Stimulated activated CD4-positive, alpha-beta T cell treated with anti-CD3 and anti-CD28 coated beads, Interleukin-1b, Interleukin-23, amount 100 ng/mL, for 1 hour (primary cell): ENCODE measurements around the gene CRB3.
"Not testable (repeated sequence)": the region's sequence is repeated elsewhere in the genome, so short reads cannot be mapped to it uniquely, and the experiment has no call there.

Source experiments
- DNase-seq, 2 donors: peaks; one replicate each; pipeline ENCODE4 v3.0.0-alpha.2; 2020; ENCODE audit warnings: low read depth in 2 of 2

Gene CRB3, protein sequence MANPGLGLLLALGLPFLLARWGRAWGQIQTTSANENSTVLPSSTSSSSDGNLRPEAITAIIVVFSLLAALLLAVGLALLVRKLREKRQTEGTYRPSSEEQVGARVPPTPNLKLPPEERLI

GRCh38 chr19:6464070-6464873 lies at the start of gene CRB3:
Gene CRB3 (plus strand): TSS chr19:6464271. CDS start chr19:6464702, 431 bp downstream.
- DNase-seq = no peak

DNA sequence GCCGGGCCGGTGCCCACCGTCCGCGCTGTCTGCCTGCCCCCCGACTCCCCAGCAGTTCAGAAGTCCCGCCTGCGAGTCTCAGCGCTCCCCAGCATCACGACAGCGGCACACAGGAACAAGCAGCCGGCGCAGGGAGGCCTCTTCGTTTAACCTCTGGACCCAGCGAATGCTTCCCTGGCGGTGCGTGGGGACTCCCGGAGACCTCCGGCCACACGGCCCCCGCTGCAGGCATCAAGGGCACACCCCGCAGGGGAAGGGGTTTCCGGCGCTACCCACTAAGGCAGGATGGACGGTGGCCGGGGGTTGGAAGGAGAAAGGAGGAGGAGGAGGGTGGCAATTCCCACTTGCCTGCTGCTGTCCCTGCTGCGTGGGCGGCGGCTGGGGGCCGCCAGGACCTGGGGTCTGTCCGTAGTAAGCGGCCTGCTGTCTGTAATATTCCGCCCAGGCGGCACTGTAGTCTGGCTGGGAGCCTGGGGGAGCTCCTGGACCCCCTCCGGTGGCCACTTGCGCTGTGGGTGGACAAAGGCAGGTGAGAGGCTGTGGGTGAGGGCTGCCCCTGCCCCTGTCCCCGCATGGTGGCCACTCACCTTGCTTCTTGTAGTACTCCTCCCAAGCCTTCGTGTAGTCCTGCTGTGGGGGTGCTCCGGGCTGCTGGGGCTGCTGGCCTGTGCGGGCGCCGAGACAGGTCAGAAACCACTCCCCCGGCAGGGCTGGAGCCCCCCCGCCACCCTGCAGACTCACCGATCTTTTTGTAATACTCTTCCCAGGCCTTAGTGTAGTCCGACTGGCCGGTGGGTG lies 49.1 kb upstream of the CRB3 start:
- DNase-seq = no peak

DNA sequence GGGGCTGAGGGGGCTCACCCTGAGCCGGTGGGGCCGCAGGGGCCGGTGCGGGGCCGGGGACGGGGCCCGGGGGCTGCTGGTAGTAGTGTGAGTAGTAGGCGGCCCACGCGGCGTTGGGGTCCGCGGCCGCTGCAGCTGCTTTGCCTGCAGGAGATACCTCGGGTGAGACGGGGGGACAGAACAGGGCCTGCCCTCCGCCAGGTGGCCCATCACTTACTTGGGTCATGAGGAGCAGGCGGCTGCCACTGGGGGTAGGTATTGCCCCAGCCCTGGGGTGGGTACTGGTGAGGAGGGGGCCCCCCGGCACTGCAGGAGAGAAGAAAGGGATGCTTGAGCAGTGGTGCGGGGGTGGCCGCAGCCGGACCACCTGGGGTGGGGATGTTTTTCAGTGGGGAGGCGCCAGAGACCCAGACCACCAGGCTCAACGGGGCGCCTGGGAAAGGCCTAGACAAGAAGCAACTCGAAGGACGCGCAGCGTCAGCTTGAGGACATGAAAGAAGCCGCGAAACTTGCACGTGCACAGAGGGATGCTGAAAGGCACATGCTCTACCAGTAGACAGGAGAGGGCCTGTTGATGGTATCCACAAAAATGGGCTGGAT lies 48.4 kb upstream of the CRB3 start:
- DNase-seq = no peak

DNA sequence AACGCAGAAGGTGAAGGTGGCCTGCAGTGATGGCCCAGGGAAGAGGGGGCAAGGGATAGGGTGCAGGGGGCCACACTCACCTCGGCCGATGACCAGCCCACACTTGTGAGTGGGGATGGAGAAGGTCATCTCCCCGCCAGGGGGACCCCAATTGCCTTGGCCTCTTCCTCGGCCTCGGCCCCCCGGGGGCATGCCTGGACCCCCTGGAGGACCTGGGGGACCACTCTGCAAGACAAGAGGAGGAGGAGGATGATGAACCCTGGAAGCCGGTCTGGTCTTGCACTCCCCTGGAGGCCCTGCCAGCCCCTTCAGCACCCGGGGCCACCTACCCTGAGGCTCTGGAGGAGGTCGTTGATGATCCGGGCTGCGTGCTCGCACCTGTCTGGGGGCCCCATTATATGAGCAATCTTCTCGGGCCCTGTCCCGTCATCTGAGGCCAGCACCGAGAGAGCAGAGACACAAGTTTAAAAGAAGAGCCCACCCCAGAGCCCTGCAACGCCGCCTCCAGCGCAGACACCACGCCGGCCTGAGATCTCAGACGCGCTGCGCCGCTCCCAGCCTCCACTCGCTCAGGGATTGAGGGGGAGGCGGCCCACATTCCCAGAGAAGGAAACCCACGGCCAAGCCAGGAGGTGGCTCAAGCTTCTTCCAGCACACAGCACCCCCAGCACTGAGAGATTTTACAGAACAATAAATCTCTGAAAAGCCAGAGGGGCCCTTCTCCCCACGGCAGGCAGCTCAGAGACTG lies 47.2 kb upstream of the CRB3 start:
- no peak for DNase-seq

GRCh38 chr19:6417713-6418561 lies 46.1 kb upstream of the CRB3 start:
- no peak for DNase-seq

- no peak for DNase-seq
Observed at GRCh38 chr19:6418562-6418932, 45.5 kb upstream of the CRB3 start.

DNA sequence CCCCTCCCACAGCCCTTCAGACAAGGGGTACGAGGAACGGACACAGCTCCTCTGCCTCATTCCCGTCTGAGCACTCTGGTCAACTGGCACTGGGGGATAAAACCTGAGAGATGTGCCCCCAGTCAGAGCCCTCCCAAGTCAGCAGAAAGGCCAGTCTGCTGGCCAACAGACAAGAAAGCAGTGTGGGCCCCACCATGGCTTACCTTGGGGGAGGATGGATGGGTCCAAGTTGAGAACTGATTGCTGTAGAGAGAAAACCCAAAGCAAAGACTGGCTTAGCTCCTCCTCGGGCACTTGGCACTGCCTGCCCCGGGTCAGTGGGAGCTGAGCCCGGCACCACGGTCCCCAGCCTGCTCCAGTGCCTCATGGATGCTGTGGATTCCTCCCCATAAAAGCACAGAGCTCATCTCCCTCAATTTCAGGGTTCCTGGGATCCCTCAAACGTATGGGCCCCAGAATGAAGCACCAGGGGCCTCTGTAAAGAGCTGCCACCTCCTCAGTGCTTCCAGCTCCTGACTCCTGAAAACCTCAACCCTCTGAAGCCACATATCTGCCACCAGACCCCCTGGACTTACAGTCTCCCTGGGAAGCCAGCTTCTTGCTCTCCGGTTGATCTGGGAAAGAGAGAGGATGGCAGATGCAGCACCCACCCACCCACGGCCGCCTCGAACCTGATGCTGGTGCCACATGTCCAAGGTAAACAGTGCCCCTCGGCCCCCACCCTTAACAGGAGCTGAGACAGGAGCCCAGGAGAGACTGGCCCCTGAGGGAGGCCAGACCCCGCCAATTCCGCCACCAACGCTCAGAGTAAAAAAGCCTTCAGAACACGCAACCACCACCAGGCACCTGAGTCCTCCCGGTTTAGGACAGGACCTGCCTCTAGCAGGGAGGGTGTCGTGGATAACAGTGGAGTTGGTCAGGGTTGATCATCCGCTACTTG lies 42.7 kb upstream of the CRB3 start:
- DNase-seq = no peak

DNA sequence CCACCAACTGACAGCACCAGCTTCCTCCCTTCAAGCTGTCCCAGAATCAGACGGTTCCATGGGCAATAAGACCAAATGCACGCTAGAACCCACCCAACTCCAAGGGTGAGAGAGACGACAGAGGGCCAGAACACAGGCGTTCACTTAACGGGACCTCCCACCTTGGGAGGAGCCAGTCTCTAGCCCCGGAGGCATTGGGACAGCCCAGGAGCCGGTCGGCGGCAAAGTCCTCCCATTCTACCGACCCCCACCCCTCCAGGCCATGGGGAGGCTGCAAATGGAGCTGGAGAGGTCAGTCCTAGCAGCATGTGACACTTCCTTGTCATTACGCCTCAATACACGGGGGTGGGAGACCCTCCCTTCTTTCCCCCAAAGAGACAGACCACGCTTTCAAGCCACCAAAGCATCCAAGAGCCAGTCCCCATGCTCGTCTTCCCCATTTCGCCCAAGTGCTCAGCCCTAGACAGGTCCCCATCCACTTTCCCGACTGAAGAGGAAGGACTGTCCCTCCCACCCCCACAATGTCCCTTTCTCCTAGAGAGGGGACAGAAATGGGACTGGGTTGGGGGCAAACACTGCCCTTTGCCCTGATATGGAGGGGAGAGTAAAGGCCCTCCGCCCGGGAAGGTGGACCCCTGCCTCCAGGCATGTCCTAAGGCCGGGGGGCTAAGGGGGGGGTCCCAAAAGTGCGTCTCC lies 40.4 kb upstream of the CRB3 start:
- DNase-seq = no peak

DNA sequence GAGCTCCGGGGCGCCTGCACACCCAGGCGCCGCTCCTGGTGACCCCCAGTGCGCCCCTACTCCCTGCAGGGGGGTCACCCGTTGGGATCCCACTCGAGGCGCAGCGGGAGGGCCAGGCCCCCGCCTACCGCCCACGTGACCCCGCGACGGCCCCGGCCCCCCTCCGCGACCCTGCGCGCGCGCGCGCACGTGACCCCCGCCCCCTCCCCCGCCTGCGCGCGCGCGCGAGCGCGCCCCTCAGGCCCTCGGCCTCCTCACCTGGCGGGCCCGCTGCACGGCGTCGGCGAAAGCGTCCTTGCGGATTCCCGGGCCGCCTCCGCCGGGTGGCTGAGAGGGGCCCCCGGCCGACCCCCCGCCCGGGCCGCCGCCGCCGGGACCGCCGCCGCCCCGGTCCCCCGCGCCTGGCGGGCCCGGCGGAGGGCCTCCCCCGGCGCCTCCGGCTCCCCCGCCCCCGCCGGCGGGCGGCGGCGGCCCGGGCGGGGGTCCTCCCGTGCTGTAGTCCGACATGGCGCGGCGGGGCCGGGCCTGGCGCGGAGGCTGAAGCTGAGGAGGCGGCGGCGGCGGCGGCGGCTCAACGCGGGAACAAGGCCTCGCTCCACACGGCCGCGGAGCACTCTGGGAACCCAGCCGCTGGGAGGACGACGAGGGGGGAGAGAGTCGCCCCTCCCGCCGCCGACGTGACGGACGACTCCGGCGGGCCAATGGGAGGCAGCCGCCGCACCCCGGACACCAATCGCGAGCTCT lies 39.7 kb upstream of the CRB3 start, which contains the start of gene KHSRP:
Gene KHSRP, minus strand, starts transcription at position 617 of the 744 bp plus-strand sequence. Its CDS starts 110 bp downstream, at position 507.
- peak in 1 of 2 donors; percentile 27 for DNase-seq

DNA sequence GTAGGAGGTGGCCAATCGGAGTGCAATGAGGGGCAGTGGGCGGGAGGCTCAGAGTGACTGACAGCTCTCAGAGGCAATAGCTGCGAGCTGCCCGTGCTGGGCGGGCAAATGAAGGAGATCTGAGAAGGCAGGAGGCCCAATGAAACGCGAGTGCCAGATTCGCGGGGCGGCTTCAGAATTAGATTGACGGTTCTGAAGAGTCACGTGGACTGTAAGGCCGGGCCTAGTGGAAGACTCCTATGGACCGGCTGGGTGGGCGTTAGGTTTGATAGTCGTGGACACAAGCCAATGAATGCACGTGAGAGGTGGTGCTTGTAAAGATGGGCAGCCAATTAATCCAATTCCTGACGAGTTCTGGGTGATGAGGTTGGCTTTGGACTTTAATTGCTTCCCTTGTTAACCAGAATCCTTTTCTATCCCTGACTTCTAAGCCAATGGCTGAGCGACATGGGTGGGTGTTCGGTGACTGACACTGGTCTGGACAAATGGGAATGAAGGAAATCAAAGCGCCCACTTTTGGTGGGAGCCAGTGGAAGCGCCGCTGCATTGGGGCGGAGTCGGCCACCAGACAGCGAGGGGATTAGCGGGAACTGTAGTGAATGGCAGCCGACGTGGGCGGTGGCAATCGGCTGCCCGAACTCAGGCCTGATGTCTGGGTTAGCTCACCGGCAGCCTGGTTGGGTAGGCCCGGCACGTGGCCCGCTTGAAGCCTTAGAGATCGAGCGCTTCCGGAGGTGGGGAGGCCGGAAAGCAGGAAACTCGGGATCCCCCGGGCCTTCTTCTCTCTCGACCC lies 38.9 kb upstream of the CRB3 start:
- DNase-seq = peak; percentile 95 to 98

DNA sequence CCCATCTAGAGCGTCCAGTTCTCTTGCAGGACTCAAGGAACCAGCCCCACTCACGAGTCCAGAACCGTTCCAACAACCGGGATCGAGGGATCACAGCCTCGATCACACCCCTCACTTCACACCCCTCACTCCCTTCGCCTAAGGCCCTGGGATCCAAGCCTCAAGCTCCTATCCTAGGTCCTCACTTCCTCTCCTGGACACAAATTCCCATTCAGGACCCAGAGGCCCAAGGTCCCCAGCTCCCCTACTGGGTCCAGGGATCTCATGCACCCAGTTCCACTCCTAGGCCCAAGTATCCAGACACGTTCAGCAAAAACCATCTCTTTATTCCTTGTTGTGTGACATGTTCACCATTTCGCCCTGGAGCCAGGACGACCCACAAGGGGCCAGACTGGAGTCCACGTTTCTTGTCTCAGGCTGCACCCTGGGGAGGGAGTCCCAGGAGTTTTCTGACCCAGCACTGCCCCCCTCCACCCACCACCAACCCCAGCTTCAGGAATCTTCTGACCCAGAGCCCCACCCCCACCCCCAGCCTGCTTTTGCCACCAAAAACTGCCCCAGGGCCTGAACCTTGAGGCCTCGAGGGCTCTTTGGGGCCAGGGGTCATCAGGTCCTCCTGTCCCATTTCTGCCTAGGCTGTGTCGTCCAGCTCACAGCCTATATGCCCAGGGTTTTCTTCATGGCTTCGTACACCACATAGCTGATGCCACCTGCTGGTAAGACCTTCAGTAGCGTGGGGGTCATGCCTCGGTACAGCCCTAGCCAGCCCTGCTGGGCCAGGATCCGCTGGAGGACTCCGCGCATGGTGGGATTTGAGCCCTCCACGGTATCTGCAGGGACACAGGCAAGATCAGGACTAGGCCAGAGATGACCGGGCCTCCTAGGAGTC lies 38.1 kb upstream of the CRB3 start:
- no peak for DNase-seq

DNA sequence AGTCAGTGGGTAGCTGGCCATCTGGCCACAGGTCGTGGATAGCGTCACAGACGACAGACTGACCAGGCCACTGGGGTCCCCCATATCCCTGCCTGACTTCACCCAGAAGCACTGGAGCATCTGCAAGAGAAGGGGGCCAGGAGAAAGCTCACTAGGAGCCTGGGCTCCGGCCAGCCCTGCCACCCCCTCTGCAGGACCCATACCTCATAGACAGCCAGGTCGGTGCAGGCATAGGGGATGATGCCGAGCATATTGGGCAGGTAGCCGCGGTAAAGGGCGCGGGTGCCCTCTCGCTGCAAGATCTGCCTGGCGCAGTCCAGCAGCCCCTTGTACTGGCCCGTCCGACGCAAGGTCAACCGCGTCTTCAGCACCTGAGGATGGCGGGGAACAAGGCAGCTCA lies 36.9 kb upstream of the CRB3 start:
- DNase-seq = no peak

- DNase-seq = not testable (repeated sequence)
Observed at GRCh38 chr19:6428692-6429418, 35.2 kb upstream of the CRB3 start.

DNA sequence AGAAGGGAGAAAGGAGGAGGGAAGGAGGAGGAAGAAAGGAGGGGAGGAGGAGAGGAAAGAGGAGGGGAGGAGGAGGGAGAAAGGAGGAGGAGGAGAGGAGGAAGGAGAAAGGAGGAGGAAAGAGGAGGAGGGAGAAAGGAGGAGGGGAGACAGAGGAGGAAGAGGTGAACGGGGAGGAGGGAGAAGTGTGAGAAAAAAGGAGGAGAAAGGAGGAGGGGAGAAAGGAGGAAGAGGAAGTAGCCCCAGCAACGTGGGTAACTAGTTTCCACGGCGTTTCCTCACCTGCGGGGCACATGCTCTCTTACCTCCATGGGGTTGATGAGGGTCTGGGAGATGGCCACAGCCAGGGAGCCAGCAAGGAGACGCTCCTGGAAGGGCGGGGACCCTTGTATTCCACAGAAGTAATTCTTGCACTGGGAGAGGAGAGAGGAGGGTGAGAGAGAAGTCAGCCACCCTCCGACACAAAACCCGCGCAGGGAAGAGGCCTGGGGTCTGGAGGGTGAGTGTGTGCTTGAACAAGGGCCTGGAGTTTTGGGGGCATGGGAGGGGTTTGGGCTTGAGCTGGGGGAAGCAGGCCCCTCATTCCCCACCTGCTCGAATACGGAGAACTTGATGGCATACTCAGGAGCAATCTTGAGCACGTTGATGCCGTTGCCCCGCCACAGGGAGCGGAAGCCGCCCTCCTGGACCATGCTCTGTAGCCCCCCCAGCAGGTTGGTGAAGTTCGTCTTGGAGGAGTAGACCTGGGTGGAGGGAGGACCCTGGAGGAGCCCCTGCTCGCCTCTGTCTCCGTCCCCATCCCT lies 34.5 kb upstream of the CRB3 start:
- no peak for DNase-seq

- DNase-seq = no peak
Observed at GRCh38 chr19:6431891-6432290, 32.2 kb upstream of the CRB3 start.
